ENCODE data around the gene ASCC3.

Gene ASCC3

GRCh38 chr6:100475554-100476320 lies 405.4 kb downstream of the ASCC3 start:
- no peak for TF ChIP-seq CTCF (conservative IDR thresholded peaks at IDR 0.05; ENCODE audit: low read depth, low read length)
- no peak for DNase-seq (ENCODE audit: low read depth)
- no peak overlapping the region for H3K4me3 ChIP-seq (ENCODE audit: low read length)

GRCh38 chr6:100473182-100473581 lies 407.9 kb downstream of the ASCC3 start:
- DNase-seq (ENCODE audit: low read depth), result no peak
- no peak overlapping the region for H3K4me3 ChIP-seq (ENCODE audit: low read length)
- no peak for TF ChIP-seq CTCF (conservative IDR thresholded peaks at IDR 0.05; ENCODE audit: low read depth, low read length)

- no peak for DNase-seq (ENCODE audit: low read depth)
- H3K4me3 ChIP-seq (ENCODE audit: low read length), result no peak overlapping the region
- no peak for TF ChIP-seq CTCF (conservative IDR thresholded peaks at IDR 0.05; ENCODE audit: low read depth, low read length)
Observed at GRCh38 chr6:100472674-100473073, 408.5 kb downstream of the ASCC3 start.

- TF ChIP-seq CTCF (conservative IDR thresholded peaks at IDR 0.05; ENCODE audit: low read depth, low read length), result no peak
- no peak for DNase-seq (ENCODE audit: low read depth)
- H3K4me3 ChIP-seq (ENCODE audit: low read length), result no peak overlapping the region
Observed at GRCh38 chr6:100470422-100471120, 410.6 kb downstream of the ASCC3 start.

- no peak for DNase-seq (ENCODE audit: low read depth)
- no peak overlapping the region for H3K4me3 ChIP-seq (ENCODE audit: low read length)
- TF ChIP-seq CTCF (conservative IDR thresholded peaks at IDR 0.05; ENCODE audit: low read depth, low read length), result no peak
Observed at GRCh38 chr6:100469101-100469859, 411.8 kb downstream of the ASCC3 start.

GRCh38 chr6:100468016-100468622 lies 413.0 kb downstream of the ASCC3 start:
- no peak for DNase-seq (ENCODE audit: low read depth)
- H3K4me3 ChIP-seq (ENCODE audit: low read length), result no peak overlapping the region
- TF ChIP-seq CTCF (conservative IDR thresholded peaks at IDR 0.05; ENCODE audit: low read depth, low read length), result no peak
